GM21786 (cell line): ENCODE data around the gene VPS52.
"Not testable (repeated sequence)": the region's sequence is repeated elsewhere in the genome, so short reads cannot be mapped to it uniquely, and the experiment has no call there.

Source experiments
- ATAC-seq: cut with Tn5 transposase; IDR thresholded peaks from one replicate; pipeline ENCODE4 v1.9.1; 2021; ENCODE audit not compliant: unreplicated experiment

The VPS52 gene

DNA sequence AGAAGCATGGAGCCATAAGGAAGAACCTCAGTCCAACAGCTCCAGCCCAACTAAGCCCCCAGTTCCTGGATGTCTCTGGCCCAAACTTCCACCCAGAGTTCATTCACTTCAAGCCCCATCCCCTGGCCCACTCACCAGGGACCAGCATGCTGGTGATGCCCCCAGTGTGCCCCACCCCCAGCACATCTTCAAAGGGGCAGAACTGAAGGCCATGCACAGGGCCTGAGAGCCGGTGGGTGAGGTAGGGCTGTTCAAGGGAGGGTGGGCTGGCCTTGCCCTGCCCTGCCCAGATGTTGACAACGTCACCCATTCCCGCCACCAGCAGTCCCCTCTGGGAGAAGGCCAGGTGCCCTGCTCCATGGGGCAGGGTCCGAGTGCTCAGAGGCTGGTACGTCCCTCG lies 8.9 kb upstream of the VPS52 start:
- ATAC-seq: no peak

DNA sequence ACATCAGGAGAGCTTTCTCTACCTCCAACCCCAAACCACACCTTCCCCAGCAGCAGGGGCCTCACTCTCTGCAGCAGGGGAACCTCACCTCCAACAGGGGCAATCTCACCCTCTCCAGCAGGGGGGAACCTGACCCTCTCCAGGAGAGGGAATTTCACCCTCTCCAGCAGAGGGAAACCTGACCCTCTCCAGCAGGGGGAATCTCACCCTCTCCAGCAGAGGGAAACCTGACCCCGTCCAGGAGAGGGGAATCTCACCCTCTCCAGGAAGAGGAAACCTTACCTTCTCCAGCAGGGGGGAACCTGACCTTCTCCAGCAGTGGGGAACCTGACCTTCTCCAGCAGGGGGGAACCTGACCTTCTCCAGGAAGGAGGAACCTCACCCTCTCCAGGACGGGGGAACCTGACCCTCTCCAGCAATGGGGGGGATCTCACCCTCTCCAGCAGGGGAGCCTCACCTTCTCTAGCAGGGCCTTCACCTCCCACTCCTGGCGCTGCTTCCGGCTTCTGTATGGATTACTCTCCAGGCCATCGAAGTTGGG lies 8.4 kb upstream of the VPS52 start:
- ATAC-seq: no peak

DNA sequence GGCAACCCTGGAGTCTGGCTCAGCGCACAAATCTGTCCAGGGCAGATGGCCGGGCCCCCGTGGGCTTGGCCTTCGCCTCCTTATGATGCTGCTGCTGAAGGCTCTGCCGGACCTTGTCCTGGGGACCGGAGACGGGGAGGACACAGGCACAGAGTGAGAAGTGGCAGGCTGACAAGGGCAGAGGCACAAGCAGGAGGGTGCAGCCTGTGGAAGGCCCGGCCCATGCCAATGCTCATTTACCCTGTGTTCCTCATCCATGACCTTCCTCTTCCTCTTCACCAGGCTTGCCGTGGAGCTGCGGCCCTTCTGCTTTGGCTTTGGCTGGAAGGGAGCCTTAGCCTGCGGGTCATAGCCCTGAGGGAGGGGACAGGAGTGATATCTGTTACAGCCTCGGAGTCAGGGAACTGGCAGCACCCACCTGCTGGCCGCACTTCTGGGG lies 7.6 kb upstream of the VPS52 start:
- no peak for ATAC-seq

DNA sequence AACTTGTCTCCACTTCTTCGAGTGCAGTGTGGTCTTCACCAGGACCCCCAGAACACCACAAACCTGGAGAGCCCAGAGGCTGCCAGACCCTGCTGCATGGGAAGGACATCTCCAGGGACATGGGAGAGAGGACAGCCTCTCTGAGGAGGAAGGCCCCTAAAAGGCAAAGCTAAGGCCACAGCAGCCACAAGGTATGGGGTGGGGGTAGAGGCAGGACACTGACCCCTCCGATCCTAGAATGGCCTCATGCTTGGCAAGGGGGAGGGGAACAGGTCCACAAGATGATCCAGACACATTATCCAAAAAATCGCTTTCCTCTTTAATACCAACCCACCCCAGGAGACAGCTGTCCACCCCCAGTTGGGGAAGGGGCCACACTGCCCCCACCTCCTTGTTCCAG lies 7.1 kb upstream of the VPS52 start:
- ATAC-seq: no peak

DNA sequence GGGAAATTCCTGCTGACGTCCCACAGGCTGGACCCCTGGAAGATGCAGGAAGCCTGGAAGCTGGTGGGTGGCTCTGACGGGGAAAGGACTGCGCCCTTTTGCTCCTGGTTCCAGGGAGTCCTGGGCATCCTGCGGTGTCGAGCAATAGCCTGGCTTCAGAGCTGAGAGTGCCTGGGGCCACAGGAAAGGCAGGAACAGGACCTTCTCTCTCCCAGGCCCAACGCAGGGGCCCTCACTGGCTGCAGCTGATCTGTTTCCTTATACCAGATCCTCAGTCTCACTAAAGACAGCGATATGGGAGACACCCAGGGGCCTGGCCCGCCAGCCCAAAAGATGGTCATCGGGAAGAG lies 6.7 kb upstream of the VPS52 start:
- ATAC-seq: no peak

DNA sequence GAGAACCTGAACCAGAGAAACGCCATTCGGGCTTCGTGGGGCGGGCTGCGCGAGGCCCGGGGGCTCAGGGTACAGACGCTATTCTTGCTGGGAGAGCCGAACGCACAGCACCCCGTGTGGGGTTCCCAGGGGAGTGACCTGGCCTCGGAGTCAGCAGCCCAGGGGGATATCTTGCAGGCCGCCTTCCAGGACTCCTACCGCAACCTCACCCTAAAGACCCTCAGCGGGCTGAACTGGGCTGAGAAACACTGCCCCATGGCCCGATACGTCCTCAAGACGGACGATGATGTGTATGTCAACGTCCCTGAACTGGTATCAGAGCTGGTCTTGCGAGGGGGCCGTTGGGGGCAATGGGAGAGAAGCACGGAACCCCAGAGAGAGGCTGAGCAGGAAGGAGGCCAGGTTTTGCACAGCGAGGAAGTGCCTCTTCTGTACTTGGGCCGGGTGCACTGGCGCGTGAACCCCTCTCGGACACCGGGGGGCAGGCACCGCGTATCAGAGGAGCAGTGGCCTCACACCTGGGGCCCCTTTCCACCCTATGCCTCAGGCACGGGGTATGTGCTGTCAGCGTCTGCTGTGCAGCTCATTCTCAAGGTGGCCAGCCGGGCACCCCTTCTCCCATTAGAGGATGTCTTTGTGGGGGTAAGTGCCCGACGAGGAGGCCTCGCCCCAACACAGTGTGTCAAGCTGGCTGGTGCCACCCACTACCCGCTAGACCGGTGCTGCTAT lies 6.2 kb upstream of the VPS52 start:
- no peak for ATAC-seq

DNA sequence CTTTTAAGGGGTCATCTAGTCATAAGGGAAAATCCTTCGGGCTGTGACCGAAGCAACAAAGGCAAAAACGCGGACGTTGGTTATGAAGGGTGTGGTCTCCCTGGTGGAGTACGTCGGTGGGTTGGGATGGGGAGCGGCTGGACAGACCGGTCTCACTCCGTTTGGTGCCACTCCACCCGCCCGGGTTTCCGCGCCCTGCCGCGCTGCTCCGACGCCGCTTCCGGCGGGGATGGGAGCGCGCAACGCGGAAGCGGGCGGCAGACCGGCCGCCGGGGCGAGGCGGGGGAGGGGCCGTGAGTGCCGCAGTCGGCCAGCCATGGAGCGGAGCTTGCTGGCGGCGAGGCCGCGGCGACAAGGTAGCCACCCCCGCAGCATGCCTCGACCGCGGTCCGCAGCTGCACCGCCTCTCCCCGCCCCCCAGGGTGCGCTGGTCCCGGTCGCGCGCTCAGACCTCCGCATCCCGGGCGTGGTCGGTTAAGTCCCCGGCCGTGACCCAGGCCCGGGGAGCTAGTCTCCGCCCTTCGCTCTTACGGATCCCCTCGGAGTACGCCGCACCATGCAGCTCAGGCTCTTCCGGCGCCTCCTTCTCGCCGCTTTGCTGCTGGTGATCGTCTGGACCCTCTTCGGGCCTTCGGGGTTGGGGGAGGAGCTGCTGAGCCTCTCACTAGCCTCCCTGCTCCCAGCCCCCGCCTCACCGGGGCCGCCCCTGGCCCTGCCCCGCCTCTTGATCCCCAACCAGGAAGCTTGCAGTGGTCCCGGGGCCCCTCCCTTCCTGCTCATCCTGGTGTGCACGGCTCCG lies 5.4 kb upstream of the VPS52 start, which contains the start of gene B3GALT4:
TSS of gene B3GALT4 (plus strand) at position 260 of the 799 bp plus-strand sequence. CDS start at position 557, 297 bp downstream.
- ATAC-seq: peak; percentile 57

DNA sequence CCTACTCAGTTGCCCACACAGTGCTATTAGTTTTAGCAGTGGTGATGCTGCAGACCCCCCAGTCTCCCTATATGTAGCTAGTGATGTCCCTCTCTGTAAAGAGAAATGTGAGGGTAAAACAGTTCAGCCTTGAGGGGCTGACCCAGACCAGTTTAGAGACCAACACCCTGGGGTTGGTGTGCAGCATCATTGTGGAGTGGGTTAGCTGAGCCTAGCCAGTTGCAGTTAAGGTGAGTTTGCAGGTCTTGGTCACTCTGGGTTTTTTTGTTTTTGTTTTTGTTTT lies 4.8 kb upstream of the VPS52 start:
- no peak for ATAC-seq

DNA sequence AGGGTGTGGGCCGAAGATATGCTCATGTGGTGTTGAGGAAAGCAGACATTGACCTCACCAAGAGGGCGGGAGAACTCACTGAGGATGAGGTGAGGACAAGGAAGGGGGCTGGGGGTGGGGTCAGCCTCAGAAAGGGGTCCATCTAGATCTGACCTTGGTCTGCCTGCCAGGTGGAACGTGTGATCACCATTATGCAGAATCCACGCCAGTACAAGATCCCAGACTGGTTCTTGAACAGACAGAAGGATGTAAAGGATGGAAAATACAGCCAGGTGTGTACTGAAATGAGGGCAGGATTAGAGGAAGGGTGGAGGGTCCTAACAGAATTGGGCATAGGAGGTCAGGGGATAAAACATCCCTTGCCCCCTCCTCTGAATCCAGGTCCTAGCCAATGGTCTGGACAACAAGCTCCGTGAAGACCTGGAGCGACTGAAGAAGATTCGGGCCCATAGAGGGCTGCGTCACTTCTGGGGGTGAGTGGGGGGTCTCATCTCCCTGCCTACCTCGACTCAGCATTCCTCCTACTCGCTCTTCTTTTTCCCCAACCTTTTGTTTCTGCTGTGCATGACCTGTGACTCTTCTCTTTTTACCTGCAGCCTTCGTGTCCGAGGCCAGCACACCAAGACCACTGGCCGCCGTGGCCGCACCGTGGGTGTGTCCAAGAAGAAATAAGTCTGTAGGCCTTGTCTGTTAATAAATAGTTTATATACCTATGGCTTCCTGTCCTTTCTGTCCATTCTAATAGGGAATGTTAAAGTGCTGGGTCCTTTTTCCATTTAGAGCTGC lies 4.3 kb upstream of the VPS52 start:
- not testable (repeated sequence) for ATAC-seq

DNA sequence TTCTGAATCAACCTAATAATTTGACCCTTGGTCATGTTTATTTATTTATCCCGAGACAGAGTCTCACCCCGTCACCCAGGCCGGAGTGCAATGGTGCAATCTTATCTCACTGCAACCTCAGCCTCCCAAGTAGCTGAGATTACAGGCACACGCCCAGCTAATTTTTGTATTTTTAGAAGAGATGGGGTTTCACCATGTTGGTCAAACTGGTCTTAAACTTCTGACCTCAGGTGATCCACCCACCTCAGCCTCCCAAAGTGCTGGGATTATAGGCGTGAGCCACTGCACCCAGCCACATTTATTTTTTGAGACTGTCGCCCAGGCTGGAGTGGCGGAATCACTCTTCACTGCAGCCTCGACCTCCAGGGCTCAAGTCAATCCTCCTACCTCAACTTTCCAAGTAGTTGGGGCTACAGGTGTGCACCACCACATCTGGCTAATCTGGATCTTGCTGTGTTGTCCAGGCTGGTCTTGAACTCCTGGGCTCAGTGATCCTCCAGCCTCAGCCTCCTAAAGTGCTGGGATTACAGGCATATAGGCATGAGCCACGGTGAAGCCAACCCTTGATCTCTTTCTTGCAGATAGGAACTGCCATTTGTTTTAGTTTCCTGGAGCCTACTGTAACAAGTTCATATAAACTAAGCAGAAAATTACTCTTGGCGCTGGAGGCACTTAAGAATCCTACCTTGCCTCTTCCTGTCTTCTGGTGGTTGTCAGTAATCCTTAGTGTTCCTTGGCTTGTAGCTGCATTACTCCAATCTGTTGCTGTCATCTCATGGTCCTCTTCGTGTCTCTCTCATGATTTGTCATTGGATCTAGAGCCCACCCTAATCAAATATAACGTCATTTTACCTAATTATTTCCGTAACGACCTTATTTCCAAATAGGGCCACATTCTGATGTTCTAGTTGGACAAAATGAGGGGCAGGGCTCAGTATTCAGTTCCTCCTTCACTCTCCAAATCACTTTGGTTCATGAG lies 2.5 kb upstream of the VPS52 start:
- ATAC-seq: no peak

DNA sequence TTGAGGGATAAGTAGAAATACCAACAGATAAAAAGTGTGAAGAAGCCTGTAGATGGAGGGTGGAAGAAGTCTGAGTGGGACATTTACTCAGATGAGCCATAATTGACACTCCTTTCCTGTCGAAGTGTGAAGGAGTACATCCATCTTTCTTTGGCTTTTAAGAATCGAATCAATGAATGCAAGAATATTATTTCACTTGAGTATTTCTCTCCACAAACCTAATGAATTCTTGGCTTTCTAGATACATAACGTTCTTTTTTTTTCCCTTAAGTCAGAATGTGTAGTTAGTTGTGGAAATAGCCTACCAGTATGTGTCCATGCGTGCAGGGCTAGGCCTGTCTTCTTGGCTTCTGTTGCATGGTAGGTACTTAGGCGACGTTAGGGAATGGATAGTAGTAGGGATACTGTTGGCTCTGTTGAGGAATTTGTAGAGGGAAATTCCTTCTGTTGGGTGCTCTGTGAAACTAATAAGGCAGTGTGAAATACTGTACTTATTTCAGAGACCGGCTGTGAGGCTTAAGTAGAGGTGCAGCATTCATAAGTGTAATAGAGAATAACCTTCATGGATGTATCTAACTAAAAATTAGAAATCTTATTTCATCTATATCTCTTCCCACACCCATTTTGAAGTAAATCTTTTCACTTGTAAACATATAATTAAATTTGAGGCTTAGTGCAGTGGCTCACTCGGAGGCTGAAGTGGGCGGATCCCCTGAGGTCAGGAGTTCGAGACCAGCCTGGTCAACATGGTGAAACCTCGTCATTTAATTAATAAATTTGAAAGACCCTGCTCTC lies 1.6 kb upstream of the VPS52 start:
- ATAC-seq: no peak

DNA sequence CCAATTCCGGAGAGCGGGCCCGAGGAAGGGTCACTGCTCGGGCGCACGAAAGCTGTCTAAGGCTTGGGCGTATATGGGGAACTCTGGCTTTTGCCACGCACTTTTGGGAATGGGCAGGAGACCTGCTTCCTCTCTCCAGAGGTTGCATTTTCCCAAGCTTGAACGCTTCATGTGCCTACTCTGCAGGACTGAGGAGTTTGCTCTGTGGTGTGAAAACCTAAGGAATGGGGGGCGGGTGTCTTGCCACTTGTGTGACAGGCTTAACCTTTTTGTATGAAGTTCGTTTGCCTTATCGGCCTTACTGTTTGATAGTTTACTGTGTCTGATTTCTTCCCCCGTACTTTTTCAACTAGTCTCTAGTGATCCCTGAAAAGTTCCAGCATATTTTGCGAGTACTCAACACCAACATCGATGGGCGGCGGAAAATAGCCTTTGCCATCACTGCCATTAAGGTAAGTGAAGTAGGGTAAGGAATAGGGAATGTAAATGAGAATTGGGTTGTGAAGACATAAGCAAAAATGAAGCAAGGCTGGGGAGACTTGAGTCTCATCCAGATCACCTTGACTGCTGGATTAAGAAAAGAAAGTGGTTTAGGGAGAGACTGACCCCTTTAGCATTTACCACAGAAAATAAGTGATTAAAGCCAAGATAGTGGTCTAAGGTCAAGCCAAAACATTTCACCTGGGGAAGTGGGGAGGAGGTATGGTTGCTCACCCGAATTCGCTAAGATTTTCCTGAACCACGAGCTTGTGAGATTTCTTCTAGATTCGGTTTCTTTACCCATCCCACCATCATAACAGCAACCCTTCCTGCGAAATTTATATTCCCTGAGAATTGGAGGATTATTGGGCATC lies 826 bp upstream of the VPS52 start:
- ATAC-seq: no peak

DNA sequence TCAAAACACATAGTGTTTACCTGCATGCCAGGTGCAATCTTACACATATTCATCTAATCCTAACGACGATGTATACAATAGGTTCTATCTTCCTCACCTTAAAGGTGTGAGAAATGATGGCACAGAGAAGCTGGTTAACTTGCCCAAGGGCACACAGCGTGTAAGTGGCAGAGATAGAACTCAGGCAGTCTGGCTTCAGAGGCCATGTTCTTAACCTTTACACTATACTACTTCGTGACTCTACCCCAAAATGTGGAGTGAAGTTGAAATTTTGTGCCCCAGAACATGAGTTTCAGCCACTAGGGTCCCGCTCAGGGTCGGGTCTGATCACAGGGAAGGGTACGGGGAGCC lies 584 bp downstream of the VPS52 start:
- no peak for ATAC-seq

DNA sequence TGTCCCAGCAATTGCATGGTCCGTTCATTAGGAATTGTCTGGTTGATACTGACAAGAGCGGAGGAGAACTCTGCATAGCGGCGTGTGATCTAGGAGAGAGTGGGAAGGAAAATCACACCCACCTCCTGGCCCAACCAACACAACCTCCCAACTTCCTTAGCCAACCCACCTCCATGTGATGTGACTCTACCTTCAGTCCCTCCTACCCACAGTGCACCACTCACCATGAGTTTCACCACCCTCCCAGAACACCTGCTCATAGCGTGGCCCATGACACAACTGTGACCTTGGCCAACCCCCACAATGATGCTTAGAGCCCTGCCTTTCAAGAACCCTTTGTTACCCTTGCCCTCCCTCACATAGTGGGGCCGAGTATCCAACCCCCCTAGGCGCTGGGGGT lies 7.7 kb downstream of the VPS52 start:
- ATAC-seq: no peak

DNA sequence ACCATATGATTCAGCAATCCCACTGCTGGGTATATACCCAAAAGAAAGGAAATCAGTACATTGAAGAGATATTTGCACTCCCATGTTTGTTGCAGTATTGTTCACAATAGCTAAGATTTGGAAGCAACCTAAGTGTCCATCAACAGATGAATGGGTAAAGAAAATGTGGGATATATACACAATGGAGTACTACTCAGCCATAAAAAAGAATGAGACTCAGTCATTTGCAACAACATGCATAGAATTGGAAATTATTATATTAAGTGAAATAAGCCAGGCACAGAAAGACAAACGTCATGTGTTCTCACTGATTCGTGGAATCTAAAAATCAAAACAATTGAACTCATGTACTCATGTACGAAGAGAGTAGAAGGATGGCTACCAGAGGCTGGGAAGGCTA lies 9.2 kb downstream of the VPS52 start:
- not testable (repeated sequence) for ATAC-seq

DNA sequence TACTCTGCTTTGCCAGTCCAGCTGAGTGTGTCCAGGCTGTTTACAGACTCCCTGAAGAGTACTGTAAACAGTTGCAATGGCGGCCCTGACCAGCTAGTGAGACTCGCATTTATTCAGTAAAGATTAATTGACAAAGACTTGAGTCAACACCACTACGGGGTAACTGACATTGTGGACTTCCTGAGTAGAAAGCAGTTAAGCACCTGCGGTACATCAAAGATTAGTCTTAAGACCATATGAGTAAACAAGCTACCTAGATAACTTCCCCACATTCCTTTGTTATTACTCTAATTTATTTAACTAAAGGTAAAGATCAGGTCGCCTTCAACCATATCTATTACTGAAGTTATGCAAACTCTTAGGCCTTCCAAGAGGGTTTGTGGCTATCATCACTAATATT lies 12.6 kb downstream of the VPS52 start:
- no peak for ATAC-seq

DNA sequence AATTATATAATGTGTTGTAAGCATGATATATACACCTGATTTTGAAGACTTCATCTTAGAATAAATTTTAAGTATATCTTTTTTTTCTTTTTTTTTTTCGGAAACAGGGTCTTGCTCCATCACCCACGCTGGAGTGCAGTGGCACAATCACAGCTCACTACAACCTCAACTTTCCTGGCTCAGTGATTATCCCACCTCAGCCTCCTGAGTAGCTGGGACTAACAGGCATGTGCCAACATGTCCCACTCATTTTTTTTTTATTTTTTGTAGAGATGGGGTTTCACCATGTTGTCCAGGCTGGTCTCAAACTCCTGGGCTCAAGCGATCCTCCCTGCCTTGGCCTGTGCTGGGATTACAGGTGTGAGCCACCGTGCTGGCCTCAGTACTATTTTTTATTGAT lies 17.1 kb downstream of the VPS52 start:
- ATAC-seq: no peak

DNA sequence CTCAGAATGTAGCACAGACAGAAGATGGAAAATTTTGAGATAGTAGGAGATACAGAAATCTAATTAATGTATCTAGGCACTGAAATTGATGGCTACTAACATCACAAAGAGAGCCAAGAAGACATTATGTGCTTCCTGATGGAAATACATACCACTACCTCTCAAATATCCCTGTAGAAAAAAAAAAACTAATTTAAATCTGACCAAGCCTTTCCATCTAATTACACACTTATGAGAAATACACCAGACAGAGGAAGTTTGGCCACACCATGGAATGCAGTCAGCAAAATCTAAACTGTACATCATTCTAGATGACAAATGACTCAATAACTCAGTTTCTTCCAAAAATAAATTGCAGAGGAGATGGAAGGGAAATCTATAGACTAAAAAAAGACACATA lies 18.9 kb downstream of the VPS52 start:
- no peak for ATAC-seq
